COLO668 (cell line): ENCODE measurements around the gene MYO16.

Experiments
- DNase-seq: peaks from one replicate; lab custom pipeline; 2025; ENCODE audit not compliant: unreplicated experiment; lab: John Stamatoyannopoulos, UW

The MYO16 gene

GRCh38 chr13:108789476-108789875 lies 160.1 kb downstream of the MYO16 start:
- DNase-seq, result no peak

GRCh38 chr13:108795841-108796240 lies 166.4 kb downstream of the MYO16 start:
- DNase-seq, result no peak

GRCh38 chr13:108797354-108797753 lies 167.9 kb downstream of the MYO16 start:
- DNase-seq, result no peak

- DNase-seq, result no peak
Measured at GRCh38 chr13:108807841-108808240, 178.4 kb downstream of the MYO16 start.

- no peak for DNase-seq
Measured at GRCh38 chr13:108812165-108812564, 182.8 kb downstream of the MYO16 start.

GRCh38 chr13:108812661-108813060 lies 183.2 kb downstream of the MYO16 start:
- no peak for DNase-seq

GRCh38 chr13:108813587-108814170 lies 184.3 kb downstream of the MYO16 start:
- DNase-seq, result no peak

- no peak for DNase-seq
Measured at GRCh38 chr13:108816375-108816774, 187.0 kb downstream of the MYO16 start.

- no peak for DNase-seq
Measured at GRCh38 chr13:108827646-108828045, 198.2 kb downstream of the MYO16 start.

- no peak for DNase-seq
Measured at GRCh38 chr13:108828086-108828815, 198.8 kb downstream of the MYO16 start.

GRCh38 chr13:108830916-108831315 lies 201.5 kb downstream of the MYO16 start:
- no peak for DNase-seq

- no peak for DNase-seq
Measured at GRCh38 chr13:108833531-108833930, 204.1 kb downstream of the MYO16 start.

- DNase-seq, result no peak
Measured at GRCh38 chr13:108834193-108834592, 204.8 kb downstream of the MYO16 start.

GRCh38 chr13:108835083-108835482 lies 205.7 kb downstream of the MYO16 start:
- no peak for DNase-seq

- no peak for DNase-seq
Measured at GRCh38 chr13:108850691-108851090, 221.3 kb downstream of the MYO16 start.

GRCh38 chr13:108851660-108852059 lies 222.2 kb downstream of the MYO16 start:
- DNase-seq, result no peak

GRCh38 chr13:108853031-108853430 lies 223.6 kb downstream of the MYO16 start:
- DNase-seq, result no peak

GRCh38 chr13:108855737-108856387 lies 226.5 kb downstream of the MYO16 start:
- DNase-seq, result no peak

GRCh38 chr13:108858676-108859075 lies 229.3 kb downstream of the MYO16 start:
- no peak for DNase-seq

GRCh38 chr13:108859197-108860012 lies 230.0 kb downstream of the MYO16 start:
- DNase-seq, result no peak

- DNase-seq, result no peak
Measured at GRCh38 chr13:108860418-108860817, 231.0 kb downstream of the MYO16 start.
